ENCODE data around the gene STXBP6.
"Not testable (repeated sequence)": the region's sequence is repeated elsewhere in the genome, so short reads cannot be mapped to it uniquely, and the experiment has no call there.

The STXBP6 gene

DNA sequence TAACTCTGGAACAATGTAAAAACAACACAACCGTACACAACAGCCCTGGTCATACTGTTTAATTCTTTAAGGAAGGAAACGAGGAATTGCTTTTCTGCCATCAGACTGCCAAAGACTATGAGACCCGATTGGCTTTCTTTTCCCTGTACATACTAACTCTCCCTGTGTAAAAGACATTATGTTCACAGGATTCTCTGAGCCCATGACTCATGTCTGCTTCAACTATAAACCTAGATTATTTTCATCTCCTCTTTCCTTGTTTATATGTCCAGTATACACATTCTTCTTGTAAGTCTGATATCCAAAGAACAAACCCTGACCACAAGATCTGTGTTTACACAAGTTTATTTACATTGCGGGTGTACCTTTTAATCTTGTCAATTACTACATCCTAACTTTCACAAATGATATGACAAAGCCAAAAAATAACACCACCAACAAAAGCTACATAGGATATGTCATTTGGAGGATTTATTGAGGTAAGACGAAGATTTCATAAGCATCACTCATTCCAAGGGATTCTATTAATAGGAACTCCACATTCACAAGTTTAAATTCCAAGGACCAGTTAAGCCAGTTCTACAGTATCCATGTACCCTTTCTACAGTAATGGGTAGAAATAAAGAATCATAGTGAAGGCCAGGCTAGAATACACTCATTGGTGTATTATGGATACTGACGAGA is 67.3 kb downstream of the STXBP6 start:
- no peak for DNase-seq

DNA sequence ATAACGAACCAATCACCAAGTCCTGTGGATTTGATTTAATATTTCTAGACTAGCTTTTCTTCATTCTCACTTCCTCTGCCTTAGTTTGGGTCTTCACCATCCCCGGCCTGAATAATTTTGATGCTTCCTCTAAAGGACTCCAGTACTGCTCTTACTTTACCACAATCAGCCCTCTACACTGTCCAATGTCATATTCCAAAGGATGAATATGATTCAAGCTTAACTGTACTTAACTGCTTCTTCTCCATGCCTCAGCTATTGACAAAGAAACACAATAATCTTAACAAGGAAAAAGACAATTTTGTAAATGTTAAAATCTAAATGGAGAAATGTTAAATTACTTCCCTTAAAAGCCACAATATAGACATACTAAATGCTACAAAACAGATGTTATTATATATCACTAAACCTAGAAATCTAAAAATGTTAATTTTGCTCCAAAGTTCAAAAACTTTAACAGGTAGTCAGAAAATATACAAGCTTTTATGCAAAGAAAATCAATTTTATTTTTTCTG is 70.2 kb downstream of the STXBP6 start:
- DNase-seq, result no peak

DNA sequence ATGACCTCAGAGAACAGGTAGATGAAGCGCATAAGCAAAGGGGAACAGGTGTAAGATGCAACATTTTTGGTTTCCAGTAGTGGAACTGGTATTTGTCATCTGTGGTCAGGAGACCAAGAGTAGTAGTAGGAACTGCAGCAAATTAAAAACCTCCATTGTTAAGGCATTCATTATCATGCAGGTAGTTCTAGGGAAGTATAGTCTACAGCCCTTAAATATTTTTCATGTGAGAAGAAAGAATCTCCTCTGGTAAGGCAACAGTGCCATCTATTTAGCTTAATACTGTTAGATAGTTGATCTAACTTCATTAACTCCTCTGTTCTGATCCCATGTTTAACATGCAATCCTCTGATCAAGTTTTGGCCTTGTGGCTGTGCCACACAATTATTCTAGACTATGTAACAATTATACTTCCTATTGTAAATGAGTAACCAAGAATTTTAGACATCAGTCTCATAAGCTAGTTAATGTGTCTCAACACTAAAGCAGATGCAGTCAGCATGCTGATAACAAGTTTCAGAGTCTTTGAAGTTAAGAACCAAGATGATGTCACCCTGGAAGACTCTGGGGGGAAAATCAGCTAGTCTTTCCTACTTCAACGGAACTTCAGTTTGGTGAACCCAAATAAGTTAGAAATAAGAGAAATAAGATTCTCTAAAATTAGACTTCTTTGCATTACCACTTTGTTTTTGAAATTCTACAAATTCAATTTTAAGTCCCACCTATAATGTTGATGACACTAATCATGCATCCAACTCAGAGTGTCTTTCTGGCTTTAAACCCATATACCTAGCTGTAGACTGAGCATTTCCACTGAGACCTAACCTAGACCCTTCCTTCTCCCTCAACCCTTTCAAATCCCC is 70.9 kb downstream of the STXBP6 start:
- DNase-seq, result no peak

DNA sequence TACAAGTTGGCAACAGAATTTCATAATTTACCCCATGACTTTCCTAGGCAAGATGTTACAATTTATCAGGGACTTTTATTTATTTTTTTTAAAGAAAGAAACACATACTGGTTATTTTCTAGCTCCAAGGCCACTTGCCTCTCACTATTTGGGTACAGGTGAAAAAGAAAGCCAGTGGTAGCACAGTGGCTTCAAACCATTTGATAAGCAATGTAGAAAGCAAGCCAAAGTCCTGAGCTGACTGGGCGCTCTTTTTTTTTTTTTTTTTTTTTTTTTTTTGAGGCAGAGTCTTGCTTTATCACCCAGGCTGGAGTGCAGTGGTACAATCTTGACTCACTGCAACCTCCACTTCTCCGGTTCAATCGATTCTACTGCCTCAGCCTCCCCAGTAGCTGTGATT is 73.3 kb downstream of the STXBP6 start:
- no peak for DNase-seq

- no peak for DNase-seq
These were observed 74.6 kb downstream of the STXBP6 start for GRCh38 chr14:24975393-24975792.

GRCh38 chr14:24974591-24975374 is 75.2 kb downstream of the STXBP6 start:
- DNase-seq, result no peak

DNA sequence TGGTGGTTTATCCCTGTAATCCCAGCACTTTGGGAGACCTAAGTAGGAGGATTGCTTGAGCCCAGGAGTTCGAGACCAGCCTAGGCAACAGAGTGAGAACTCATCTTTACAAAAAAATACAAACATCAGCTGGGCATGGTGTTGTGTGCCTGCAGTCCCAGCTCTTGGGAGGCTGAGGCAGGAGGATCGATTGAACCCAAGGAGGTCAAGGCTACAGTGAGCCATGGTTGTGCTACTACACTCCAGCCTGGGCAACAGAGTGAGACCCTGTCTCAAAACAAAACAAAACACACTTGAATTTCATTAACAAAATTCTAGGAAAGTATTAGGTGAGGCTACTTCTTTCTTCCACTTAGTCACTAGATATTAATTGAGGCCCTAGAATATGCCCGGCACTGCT is 77.1 kb downstream of the STXBP6 start:
- DNase-seq, result no peak

DNA sequence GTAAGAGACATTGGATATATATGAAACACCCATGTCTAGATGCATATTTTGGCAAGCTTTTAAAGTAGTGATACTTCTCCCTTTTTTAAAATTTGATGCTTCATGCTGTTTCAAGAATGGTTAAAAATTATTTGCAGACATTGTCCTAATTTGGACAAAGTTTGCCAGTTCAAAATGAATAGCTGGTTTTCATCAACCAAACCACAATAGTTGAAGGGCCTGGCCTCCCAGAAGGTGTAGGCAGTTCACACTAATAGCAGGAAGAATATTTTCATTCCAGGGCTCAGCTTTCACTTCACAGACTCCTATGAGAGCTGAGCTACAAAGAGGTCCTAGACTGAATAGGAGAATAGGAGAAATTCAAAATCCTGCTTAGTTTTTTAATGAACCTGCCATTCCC is 78.7 kb downstream of the STXBP6 start:
- no peak for DNase-seq

DNA sequence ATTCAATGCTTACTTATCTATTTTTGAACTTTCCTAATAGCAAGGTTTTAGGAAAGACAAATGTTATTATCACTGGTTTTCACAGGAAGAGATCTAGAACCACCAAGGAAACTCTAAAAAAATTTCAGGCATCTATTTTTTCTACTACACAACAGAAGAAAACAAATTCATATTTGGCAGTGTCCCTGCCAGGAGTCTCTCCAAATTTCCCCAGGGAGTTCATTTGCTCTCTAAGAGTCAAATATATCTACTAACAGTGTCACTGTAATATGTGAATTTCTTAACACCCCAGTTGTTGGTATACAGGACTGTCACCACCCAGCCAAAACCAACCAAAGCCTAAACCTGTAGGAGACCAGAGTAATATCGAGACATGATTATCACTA is 83.4 kb downstream of the STXBP6 start:
- DNase-seq, result no peak

DNA sequence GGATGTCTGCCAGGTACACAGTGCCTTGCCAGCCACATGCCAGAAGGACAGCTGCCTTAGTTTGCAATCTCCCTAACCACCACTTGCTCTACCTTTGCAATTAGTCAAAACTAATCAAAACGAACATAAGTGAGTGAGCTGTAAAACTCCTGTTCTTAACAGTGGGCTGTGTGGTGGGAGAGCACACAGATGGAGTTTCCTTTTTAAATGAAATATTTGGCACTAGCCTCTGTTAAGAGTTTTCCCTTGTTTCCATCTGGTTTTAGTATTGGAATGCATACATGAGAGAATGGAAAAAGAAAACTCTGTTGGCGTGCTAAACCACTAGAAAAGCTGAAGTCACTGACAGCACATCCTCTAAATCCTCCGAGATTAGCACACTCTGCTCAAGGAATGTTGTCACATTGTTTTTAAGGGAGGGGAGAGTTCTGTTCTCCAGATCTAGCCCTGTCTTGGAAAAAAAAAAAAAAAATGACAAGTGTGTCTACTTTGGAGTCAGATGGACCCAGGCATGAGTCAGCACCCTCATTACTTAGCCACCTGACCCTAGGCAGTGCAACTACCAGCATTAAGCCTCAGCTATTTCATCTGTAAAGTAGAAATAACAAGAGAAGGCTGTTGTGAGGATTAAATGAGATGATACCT is 83.9 kb downstream of the STXBP6 start:
- peak in 1 of 2 donors; percentile 6 for DNase-seq

- DNase-seq, result no peak
These were observed 84.4 kb downstream of the STXBP6 start for GRCh38 chr14:24965578-24965933.

DNA sequence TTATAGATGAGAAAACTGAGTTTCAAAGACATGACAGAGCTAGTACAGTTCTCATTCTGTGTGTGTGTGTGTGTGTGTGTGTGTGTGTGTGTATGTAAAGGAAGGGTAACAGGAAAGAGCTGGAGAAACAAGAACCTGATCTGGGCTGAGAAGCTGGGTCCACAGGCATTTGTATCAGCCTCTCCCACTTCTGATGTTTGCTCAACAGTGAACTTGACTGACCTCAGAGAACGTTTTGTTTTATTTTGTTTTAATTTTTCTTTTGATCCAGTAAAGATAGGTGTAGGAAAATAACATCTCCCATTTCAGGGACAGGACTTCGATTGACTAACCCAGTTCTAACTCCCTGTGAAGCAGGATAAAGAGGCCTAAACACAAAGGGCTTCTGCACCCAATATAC is 85.4 kb downstream of the STXBP6 start:
- no peak for DNase-seq

GRCh38 chr14:24964048-24964447 is 85.9 kb downstream of the STXBP6 start:
- no peak for DNase-seq

DNA sequence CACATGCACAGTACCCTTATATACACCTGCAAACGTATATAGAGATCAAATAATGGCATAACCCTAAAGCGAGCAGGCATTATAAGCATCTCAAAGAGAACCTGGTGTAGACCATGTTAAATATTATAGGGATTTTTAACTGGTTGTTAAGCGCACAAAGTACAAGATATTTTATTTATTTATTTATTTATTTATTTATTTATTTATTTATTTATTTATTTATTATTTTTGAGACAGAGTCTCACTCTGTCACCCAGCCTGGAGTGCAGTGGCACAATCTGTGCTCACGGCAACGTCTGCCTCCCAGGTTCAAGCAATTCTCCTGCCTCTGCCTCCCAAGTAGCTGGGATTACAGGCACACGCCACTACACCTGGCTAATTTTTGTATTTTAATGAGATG is 87.8 kb downstream of the STXBP6 start:
- not testable (repeated sequence) for DNase-seq

- DNase-seq, result no peak
These were observed 89.1 kb downstream of the STXBP6 start for GRCh38 chr14:24960816-24961215.

DNA sequence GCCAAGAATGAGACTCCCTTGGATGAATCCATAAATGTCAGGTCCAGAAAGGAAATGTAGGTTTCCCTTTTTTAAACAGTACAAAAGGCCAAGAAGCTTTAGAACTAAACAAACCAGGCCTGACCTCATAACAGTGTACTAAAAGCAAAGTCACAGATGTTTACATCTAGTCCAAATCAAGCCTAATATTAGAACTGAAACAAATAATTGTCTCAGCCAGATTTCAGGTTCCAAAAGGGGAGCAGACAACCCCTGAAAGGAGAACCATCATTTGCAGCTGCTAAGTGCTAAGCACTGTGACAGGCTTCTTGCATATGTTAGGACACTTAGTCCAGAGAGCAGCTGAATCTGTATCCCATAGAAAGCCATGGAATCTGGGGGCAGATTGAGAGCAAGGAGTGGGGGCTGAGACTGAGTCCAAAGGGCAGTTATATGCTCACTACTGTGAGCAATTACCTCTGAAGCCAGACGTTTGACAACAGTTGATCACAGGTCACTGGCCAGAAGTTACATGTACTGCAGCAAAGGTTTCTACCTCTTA is 90.1 kb downstream of the STXBP6 start:
- DNase-seq, result no peak

GRCh38 chr14:24958271-24958670 is 91.7 kb downstream of the STXBP6 start:
- no peak for DNase-seq

DNA sequence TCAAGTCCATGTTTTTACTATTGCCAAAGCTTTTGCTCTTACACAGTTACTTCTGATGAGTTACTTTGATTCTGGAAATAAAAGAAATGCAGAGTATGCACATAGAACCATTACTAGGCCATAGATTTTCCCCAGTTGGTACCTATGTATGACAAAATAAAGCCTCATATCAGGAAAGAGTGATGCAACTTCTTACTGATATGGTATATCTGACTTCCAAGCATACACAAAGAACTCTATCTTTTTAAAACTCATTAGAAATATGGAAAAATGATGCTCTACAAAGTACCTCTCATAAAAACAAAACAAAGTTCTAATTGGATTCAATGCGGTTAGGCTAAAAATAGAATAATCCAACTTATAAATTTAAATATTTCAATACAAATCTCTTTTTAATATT is 92.1 kb downstream of the STXBP6 start:
- DNase-seq, result no peak

DNA sequence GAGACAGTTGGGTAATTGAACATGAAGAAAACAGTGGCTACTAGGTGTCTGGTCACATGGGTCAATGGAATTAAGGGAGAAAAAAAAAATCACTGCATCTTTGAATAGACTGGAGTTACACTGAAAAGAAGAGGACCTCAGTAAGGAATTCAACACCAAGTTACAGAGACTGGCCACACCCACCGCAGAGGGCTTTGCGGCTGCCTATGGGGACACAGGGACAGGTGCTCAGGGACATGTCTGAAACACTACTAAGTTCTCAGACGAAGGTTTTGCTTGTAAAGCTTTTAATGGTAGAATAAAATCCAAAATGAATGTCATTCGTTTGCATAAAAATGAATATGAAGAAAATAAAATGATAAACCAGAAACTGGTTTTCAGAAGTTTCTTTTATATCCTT is 93.8 kb downstream of the STXBP6 start:
- DNase-seq, result no peak

- no peak for DNase-seq
These were observed 95.3 kb downstream of the STXBP6 start for GRCh38 chr14:24954700-24955037.

- DNase-seq, result no peak
These were observed 95.8 kb downstream of the STXBP6 start for GRCh38 chr14:24954037-24954699.

All from inflammatory macrophage treated with lipopolysaccharide for 1 hour (primary cell).